GM19467 (cell line): ENCODE results near the gene SLC16A10.
"Not testable (repeated sequence)": the region's sequence is repeated elsewhere in the genome, so short reads cannot be mapped to it uniquely, and the experiment has no call there.

Experiments
- ATAC-seq: cut with Tn5 transposase; IDR thresholded peaks from one replicate; pipeline ENCODE4 v1.9.1; 2021; ENCODE audit warnings: mild to moderate bottlenecking, moderate library complexity; ENCODE audit not compliant: unreplicated experiment

The SLC16A10 gene

GRCh38 chr6:111183702-111184517 lies 96.6 kb downstream of the SLC16A10 start:
- no peak for ATAC-seq

DNA sequence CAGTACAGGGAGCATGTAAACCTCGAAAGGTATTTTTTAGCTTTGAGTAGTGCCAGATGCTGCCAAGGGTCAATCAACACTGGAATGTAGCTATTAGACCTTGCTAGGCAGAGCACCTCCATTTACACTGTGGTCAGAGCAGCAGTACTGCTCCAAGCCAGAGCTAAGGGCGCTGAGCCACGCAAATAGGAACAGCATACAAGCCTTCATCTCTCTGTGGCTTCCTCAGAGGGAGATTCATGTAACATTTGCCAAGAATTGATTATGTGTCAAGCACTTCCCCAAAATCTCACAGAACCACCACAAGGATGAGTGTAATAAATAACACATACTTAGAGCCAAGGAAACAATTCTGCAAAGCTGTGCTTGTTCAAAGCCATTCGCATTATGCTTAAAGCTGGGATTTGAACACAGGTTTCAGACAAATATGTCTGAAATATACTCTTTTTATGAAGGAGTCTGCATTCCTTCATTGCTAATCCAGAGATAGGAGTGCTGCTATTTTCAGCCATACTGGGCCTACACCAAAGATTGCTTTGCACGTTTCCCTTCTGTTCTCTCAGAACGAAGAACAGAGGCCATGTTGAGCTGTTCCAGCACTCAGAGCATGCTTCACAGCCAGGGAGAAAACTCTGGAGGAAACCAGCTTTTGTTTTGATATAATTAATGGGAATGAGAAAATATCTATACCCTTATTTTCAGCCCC lies 97.7 kb downstream of the SLC16A10 start:
- no peak for ATAC-seq

- ATAC-seq: no peak
These were observed 98.7 kb downstream of the SLC16A10 start for GRCh38 chr6:111185954-111186353.

- no peak for ATAC-seq
These were observed 100.6 kb downstream of the SLC16A10 start for GRCh38 chr6:111187874-111188273.

- ATAC-seq: not testable (repeated sequence)
These were observed 102.4 kb downstream of the SLC16A10 start for GRCh38 chr6:111189666-111190210.

DNA sequence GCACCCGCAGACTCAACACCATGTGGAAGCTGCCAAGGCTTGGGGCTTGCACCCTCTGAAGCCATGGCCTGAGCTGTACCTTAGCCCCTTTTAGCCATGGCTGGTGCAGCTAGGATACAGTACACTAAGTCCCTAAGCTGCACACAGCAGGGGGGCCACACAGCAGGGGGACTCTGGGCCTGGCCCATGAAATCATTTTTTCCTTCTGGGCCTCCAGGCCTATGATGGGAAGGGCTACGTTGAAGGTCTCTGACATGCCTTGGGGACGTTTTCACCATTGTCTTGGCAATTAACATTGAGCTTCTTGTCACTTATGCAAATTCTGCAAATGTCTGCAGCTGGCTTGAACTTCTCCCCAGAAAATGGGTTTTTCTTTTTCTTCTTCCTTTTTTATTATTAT lies 103.3 kb downstream of the SLC16A10 start:
- no peak for ATAC-seq

DNA sequence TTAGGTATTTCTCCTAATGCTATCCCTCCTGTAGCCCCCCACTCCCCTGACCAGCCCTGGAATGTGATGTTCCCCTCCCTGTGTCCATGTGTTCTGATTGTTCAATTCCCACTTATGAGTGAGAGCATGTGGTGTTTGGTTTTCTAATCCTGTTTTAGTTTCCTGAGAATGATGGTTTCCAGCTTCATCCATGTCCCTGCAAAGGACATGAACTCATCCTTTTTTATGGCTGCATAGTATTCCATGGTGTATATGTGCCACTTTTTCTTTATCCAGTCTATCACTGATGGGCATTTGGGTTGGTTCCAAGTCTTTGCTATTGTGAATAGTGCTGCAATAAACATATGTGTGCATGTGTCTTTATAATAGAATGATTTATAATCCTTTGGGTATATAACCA lies 103.8 kb downstream of the SLC16A10 start:
- not testable (repeated sequence) for ATAC-seq

- ATAC-seq: no peak
These were observed 105.7 kb downstream of the SLC16A10 start for GRCh38 chr6:111192911-111193555.

DNA sequence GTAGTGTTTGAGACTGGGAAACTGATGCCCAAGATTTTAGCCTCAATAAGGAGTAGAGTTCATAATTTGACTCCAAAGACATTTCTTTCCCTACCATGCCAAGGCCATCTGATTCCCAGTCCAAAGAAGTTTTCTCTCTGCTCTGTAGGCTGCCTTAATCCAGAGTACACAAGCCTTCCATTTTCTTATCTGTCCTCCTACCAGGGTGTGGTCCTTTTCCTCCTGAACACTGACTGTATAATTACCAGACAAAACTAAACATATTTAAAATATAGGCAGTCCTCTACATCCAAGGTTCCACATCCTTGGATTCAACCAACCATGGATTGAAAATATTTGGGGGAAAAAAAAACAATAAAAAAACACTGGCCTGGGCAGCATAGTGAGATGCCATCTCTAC lies 108.4 kb downstream of the SLC16A10 start:
- no peak for ATAC-seq

- ATAC-seq: no peak
These were observed 111.5 kb downstream of the SLC16A10 start for GRCh38 chr6:111198841-111199240.

DNA sequence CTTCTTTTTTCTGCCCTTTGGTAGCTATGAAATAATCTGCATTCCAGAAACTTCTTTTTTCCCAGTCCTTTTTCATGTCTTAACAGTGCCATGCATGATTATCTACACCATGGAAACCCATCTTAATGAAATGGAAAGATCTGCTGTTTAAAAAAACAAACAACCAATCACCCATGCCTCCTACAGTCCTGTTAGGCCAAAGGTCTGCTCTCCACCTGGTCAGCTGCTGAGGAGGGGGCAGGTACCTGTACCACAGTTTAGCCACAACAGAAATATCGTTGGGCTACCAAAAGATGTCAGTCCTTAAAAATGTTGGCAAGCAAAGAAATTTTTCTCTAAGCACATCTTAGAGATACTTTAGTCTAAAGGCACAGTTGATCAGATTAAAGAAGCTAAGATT lies 112.6 kb downstream of the SLC16A10 start:
- no peak for ATAC-seq

DNA sequence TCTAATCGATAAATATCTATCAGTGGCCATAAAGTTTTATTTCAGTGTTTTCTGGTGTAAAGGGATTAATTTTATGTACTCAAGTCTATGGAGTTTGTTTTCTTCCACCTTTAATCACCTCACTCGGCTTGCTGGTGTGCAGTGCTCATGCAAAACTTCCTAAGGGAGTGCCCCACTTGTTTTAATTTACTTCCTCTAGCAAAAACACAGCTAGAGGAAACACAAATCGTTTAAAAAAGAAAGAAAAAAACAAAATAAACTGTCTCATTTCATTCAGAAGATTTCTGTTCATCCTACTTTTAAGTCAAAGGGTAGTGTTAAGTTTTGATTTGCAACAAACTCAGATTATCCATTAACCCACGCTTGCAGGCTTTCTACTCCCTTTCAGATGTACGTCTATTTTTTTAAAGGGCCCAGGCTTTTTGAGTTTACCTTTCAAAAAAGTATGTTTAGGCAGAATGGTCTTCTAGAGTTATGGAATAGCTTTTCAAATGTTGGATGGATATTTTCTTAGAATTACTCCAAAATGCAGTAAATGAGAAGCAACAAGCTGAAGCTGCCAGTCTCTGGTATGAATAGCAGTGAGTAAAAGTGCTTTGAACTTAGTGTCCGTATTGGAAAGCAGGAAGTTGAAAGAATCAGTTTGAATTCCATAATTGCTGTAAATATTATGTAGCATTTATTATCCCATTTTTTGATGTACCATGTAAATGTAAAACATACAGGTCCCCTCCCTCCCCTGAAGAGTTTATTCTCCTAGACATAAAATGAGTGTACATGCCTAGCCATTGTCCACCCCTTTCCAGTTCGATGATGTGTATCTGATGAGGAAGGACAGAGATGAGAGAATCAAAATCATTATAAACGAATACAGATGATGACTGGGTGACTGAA lies 113.3 kb downstream of the SLC16A10 start:
- no peak for ATAC-seq

- ATAC-seq: no peak
These were observed 113.9 kb downstream of the SLC16A10 start for GRCh38 chr6:111201244-111201554.

DNA sequence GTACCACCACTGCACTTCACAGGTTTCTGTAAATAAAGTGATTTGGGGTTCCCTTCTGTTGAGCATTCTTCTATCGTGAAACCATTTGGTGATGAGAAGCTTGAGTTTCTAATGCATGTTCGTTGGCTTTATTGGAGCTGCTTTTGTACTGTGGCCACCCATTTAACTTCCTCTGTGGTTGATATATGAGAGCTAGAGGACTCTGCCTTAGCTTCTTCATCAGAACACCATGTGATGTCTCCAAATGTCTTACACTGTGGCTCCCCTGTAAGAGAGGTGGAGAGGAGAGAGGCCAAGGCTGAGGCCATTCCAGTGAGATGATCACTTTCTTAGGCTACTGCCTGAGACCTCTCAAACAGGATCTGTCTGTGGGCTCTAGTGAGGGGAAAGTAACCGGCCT lies 114.5 kb downstream of the SLC16A10 start:
- ATAC-seq: no peak

- ATAC-seq: not testable (repeated sequence)
These were observed 116.2 kb downstream of the SLC16A10 start for GRCh38 chr6:111203539-111203938.

GRCh38 chr6:111204305-111204704 lies 117.0 kb downstream of the SLC16A10 start:
- no peak for ATAC-seq

DNA sequence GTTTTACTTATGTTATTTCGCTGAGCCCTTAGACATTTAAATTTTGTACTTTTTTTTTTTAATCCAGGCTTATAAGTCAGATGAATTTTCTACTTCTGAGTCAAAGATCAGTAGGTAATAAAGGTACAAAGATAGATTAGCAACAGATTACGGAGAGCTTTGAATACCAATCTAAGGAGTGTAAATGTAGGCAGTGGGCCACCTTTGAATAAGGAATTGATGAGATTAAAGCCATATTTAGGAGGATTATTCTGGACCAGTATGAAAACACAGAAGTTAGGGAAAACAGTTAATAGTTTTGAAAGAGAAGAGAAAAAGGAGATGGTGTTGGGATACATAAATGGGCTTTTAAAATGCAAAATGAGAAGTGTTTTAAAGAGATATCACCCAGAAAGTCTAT lies 117.6 kb downstream of the SLC16A10 start:
- ATAC-seq: no peak

DNA sequence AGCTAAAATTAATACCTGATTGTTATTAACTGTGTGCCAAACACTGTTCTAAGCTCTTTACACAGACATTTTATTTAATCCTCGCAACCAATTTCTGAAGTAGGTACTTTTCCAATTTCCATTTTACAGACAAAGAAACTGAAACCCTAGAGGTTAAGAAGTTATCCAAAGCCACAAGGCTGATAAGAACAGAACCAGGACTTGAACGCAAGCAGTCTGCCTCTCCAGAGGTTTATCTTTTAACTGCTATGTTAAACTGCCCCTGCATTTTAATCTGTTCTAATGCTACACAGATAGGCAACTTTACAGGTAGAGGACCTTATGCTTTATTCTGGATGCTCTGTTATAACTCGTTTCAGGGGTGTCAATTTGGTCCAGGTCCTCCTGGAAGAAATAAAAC lies 118.2 kb downstream of the SLC16A10 start:
- no peak for ATAC-seq

DNA sequence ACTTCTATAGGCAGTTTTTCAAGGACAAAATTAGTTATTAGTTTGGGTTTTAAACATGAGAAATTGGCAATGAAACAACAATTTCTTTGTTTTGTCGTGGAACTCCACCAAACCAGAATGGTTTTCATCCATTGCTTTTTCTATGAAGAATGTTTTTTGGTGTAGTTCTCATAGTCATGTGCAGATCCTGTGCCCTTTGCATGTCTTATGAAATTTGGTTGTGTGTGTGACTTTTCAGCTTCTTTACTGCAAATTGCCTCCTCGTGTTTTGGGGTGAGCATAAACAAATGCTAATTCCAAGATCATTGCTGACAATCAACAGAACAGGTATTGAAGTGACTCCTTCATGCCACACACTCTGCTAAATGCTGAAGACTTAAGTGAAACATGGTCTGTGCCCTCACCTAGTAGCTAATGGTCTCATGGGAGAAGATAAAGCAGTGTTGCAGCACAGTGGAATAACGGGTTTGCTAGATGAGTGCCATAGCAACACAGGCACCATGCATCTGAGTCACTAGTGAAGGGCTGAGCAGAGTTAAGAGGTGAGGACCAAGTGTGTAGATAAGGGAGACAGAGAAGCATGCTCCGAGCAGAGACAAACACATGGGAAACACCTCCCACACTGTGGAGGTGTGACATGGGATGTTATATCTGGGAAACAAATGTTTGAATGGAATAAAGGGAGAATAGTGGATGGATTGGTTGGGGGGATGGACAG lies 120.0 kb downstream of the SLC16A10 start:
- no peak for ATAC-seq

- ATAC-seq: no peak
These were observed 121.6 kb downstream of the SLC16A10 start for GRCh38 chr6:111208933-111209332.
